Upper lobe of right lung (tissue), 1 donor: ENCODE results near the gene GPC3. TPM values are rescaled to one million over a fixed set of nuclear protein-coding genes. Genes with fewer than 3 reads are reported as not detected.

Experiments
- ATAC-seq: fragments of 200-7000 bp; cut with Tn5 transposase; one replicate; pipeline ENCODE4 v1.9.1; 2020; ENCODE audit warnings: mild to moderate bottlenecking, moderate library complexity
- DNase-seq: peaks from one replicate; pipeline ENCODE4 v3.0.0-alpha.2; 2020
- H3K27ac ChIP-seq: fragments of 200-600 bp; one replicate; pipeline ENCODE4 v1.8.0; 2022
- H3K27me3 ChIP-seq: fragments of 200-600 bp; one replicate; pipeline ENCODE4 v1.8.0; 2022; ENCODE audit warnings: mild to moderate bottlenecking
- H3K36me3 ChIP-seq: fragments of 200-600 bp; one replicate; pipeline ENCODE4 v1.8.0; 2022
- H3K4me1 ChIP-seq: fragments of 200-600 bp; one replicate; pipeline ENCODE4 v1.8.0; 2022
- H3K4me3 ChIP-seq: fragments of 200-600 bp; one replicate; pipeline ENCODE4 v1.8.0; 2022; ENCODE audit warnings: mild to moderate bottlenecking
- H3K9me3 ChIP-seq: fragments of 200-600 bp; one replicate; pipeline ENCODE4 v1.8.0; 2022
- CTCF ChIP-seq: fragments of 200-600 bp; IDR thresholded peaks from one replicate; pipeline ENCODE4 v1.8.0; 2022; ENCODE audit warnings: antibody characterized with exemption
- intact Hi-C: fragments of 100-400 bp; cut with DNase I; formaldehyde crosslinking; loops from one replicate; pipeline ENCODE4 v1.11.0; 2022
- total RNA-seq: library from RNA; stranded (reverse); fragmentation: NEBNext Ultra II Directional; extraction: Animal tissue kit (Norgen Biotek cat#: 25700); gene quantifications from one replicate; pipeline ENCODE4 v1.2.1, GENCODE V29; 2021
- donor health status: DM: no; HTN: yes; CAD: no; lungs with severe emphysema.

Gene GPC3
- total RNA-seq, 1 donor from 2014 or later: 67.7 TPM

DNA sequence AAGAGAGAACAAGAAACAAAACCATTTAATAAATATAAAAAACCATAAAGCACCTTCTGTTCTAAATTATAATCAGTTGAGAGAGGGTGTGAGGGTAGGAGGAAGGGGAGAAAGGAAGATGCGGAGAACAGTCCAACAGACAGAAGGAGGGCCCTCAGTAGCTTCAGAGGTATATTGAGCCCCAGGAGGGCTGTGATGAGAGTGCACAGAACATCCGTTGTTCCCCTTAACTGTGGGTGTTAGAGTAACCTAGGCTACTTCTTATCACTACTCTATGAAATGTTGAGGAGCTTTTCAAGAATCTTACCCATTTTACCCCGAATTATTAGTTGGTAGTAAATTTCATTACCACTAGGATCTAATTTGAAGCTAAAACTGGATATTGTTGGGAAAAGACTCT lies 13.8 kb downstream of the GPC3 start:
- Histone ChIP-seq H3K36me3 (no peaks in the 10 kb centered on the region), H3K4me1 (no peaks in the 10 kb centered on the region), H3K27me3 (no peaks in the 10 kb centered on the region), H3K4me3 (no peak overlapping the region), H3K9me3 (no peaks in the 10 kb centered on the region), H3K27ac (no peak overlapping the region)
- ATAC-seq (no peak), DNase-seq (no peak)
- TF ChIP-seq CTCF: no peak
- intact Hi-C loops: no loop called here

GRCh38 chrX:133970076-133970475 lies 15.3 kb downstream of the GPC3 start:
- ATAC-seq (no peak), DNase-seq (no peak)
- Histone ChIP-seq H3K27me3 (no peaks in the 10 kb centered on the region), H3K4me1 (no peaks in the 10 kb centered on the region), H3K36me3 (no peaks in the 10 kb centered on the region), H3K4me3 (no peak overlapping the region), H3K27ac (no peak overlapping the region), H3K9me3 (no peaks in the 10 kb centered on the region)
- TF ChIP-seq CTCF: no peak
- intact Hi-C loops: no loop called here

- Histone ChIP-seq H3K9me3 (no peaks in the 10 kb centered on the region), H3K4me3 (no peak overlapping the region), H3K36me3 (no peaks in the 10 kb centered on the region), H3K4me1 (no peaks in the 10 kb centered on the region), H3K27ac (no peak overlapping the region), H3K27me3 (no peaks in the 10 kb centered on the region)
- intact Hi-C loops: no loop called here
- TF ChIP-seq CTCF: no peak
- ATAC-seq (no peak), DNase-seq (no peak)
Observed at GRCh38 chrX:133969191-133969590, 16.2 kb downstream of the GPC3 start.

GRCh38 chrX:133968109-133968508 lies 17.3 kb downstream of the GPC3 start:
- no peak for TF ChIP-seq CTCF
- DNase-seq: no peak
- intact Hi-C loops: no loop called here

DNA sequence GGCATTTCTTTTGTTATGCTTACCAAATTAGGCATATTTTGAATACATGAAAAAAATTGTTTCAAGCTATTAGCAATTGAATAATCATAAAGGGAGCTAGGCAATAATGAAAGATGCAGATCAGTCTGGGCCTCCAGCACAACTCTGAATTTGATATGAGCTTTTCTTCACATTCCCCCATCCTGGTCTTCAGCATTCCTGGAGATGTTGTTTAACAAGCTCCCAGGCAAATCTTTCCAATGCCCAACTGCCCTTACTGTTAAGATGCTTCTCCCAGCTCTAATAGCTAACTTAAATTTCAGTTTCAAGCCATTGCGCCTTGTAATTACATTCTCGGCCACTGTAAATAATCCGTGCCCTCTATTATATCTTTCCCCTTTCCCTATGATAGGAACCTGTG lies 19.2 kb downstream of the GPC3 start:
- no peak for TF ChIP-seq CTCF
- Histone ChIP-seq H3K27me3 (no peaks in the 10 kb centered on the region), H3K36me3 (no peaks in the 10 kb centered on the region), H3K4me1 (no peaks in the 10 kb centered on the region), H3K9me3 (no peaks in the 10 kb centered on the region), H3K4me3 (no peak overlapping the region), H3K27ac (no peak overlapping the region)
- DNase-seq: no peak
- ATAC-seq: no peak
- intact Hi-C loops: no loop called here

More at GRCh38 chrX:133968109-133968508, 17.3 kb downstream of the GPC3 start:
- ATAC-seq: no peak
- H3K4me3 ChIP-seq: no peak overlapping the region
- H3K27ac ChIP-seq: no peak overlapping the region
- H3K4me1 ChIP-seq: no peaks in the 10 kb centered on the region
- H3K36me3 ChIP-seq: no peaks in the 10 kb centered on the region
- H3K9me3 ChIP-seq: no peaks in the 10 kb centered on the region
- H3K27me3 ChIP-seq: no peaks in the 10 kb centered on the region

DNA sequence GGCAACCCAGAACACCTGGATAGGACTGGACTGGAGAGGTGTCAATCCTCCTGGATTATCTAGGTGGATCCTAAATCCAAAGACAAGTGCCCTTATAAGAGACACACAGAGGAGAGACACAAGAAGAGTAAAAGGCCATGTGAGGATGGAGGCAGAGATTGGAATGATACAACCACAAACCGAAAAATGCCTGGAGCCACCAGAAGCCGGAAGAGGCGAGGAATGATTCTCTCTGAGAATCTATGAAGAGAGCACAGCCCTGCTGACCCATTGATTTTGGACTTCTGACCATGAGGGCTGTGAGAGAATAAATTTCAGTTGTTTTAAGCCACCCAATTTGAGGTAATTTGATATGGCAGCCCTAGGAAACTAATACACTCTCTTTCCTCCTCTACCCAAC lies 20.1 kb downstream of the GPC3 start:
- no peak for DNase-seq
- Histone ChIP-seq H3K36me3 (no peaks in the 10 kb centered on the region), H3K27ac (no peak overlapping the region), H3K27me3 (no peaks in the 10 kb centered on the region), H3K4me3 (no peak overlapping the region), H3K4me1 (no peaks in the 10 kb centered on the region), H3K9me3 (no peaks in the 10 kb centered on the region)
- intact Hi-C loops: no loop called here
- no peak for TF ChIP-seq CTCF
- no peak for ATAC-seq
